GM12891 (cell line): ENCODE measurements around the gene HSPA1B.

Experiments
- POLR2A ChIP-seq: IDR thresholded peaks from 2 replicates; pipeline ENCODE4 v1.6.1; 2011; ENCODE audit warnings: low read depth, low read length, control low read depth
- POLR2AphosphoS5 ChIP-seq: IDR thresholded peaks from 2 replicates; pipeline ENCODE4 v1.6.1; 2011; ENCODE audit warnings: low read depth, low read length, control low read depth
- SPI1 ChIP-seq: IDR thresholded peaks from 2 replicates; pipeline ENCODE4 v1.6.1; 2011; ENCODE audit warnings: low read depth, low read length, control low read depth
- TAF1 ChIP-seq: IDR thresholded peaks from 2 replicates; pipeline ENCODE4 v1.6.1; 2011; ENCODE audit warnings: low read depth, low read length, control low read depth

- no peak for TF ChIP-seq TAF1
- no peak for TF ChIP-seq POLR2A
- no peak for TF ChIP-seq POLR2AphosphoS5
- no peak for TF ChIP-seq SPI1
Measured at GRCh38 chr6:31830886-31831335, 3.4 kb downstream of the HSPA1B start.
